Measurements from ENCODE around the gene ATP8B1. TPM values are rescaled to one million over a fixed set of nuclear protein-coding genes. Genes with fewer than 3 reads are reported as not detected.

The ATP8B1 gene
- total RNA-seq, 1 donor, result 46.7 TPM

GRCh38 chr18:57624988-57625387, 178.1 kb downstream of the ATP8B1 start:
- Histone ChIP-seq H3K9me3 (ENCODE audit: low read depth, low read length) (no peaks in the 10 kb centered on the region), H3K79me2 (ENCODE audit: insufficient read depth, low read length) (peaks cover 16% of the 10 kb centered on the region), H3K27me3 (ENCODE audit: insufficient read depth, low read length) (no peaks in the 10 kb centered on the region), H3K4me2 (ENCODE audit: insufficient read depth, low read length) (no peak overlapping the region), H4K20me1 (ENCODE audit: insufficient read depth, low read length) (peaks cover 3% of the 10 kb centered on the region), H3K4me3 (ENCODE audit: insufficient read depth, low read length) (no peak overlapping the region), H3K4me1 (ENCODE audit: insufficient read depth, low read length) (peaks cover 18% of the 10 kb centered on the region), H2AFZ (ENCODE audit: low read length) (peak overlapping the region; percentile 11), H3K27ac (ENCODE audit: low read depth, low read length) (no peak overlapping the region), H3K36me3 (ENCODE audit: insufficient read depth, low read length) (peaks cover 2% of the 10 kb centered on the region)
- no peak for TF ChIP-seq CTCF (IDR thresholded peaks at IDR 0.05; ENCODE audit: extremely low read depth, low read depth, low read length)
- peak; percentile 88 for DNase-seq (ENCODE audit: insufficient read length, low spot score, missing footprints)

- no peak for DNase-seq (ENCODE audit: insufficient read length, low spot score, missing footprints)
- Histone ChIP-seq H3K27me3 (ENCODE audit: insufficient read depth, low read length) (no peaks in the 10 kb centered on the region), H3K36me3 (ENCODE audit: insufficient read depth, low read length) (peaks cover 13% of the 10 kb centered on the region), H3K4me2 (ENCODE audit: insufficient read depth, low read length) (peak overlapping the region; percentile 79), H3K79me2 (ENCODE audit: insufficient read depth, low read length) (peaks cover 41% of the 10 kb centered on the region), H3K4me3 (ENCODE audit: insufficient read depth, low read length) (peak overlapping the region; percentile 89), H2AFZ (ENCODE audit: low read length) (peak overlapping the region; percentile 80), H3K4me1 (ENCODE audit: insufficient read depth, low read length) (peaks cover 11% of the 10 kb centered on the region), H4K20me1 (ENCODE audit: insufficient read depth, low read length) (peaks cover 6% of the 10 kb centered on the region), H3K27ac (ENCODE audit: low read depth, low read length) (peak overlapping the region; percentile 81), H3K9me3 (ENCODE audit: low read depth, low read length) (no peaks in the 10 kb centered on the region)
- no peak for TF ChIP-seq CTCF (IDR thresholded peaks at IDR 0.05; ENCODE audit: extremely low read depth, low read depth, low read length)
Observed at GRCh38 chr18:57621246-57621604, 181.9 kb downstream of the ATP8B1 start.

- no peak for DNase-seq (ENCODE audit: insufficient read length, low spot score, missing footprints)
- Histone ChIP-seq H3K36me3 (ENCODE audit: insufficient read depth, low read length) (peaks cover 24% of the 10 kb centered on the region), H3K4me1 (ENCODE audit: insufficient read depth, low read length) (peaks cover 11% of the 10 kb centered on the region), H3K27ac (ENCODE audit: low read depth, low read length) (no peak overlapping the region), H3K9me3 (ENCODE audit: low read depth, low read length) (no peaks in the 10 kb centered on the region), H2AFZ (ENCODE audit: low read length) (no peak overlapping the region), H3K4me3 (ENCODE audit: insufficient read depth, low read length) (no peak overlapping the region), H4K20me1 (ENCODE audit: insufficient read depth, low read length) (peaks cover 6% of the 10 kb centered on the region), H3K79me2 (ENCODE audit: insufficient read depth, low read length) (peaks cover 48% of the 10 kb centered on the region), H3K4me2 (ENCODE audit: insufficient read depth, low read length) (peak overlapping the region; percentile 79), H3K27me3 (ENCODE audit: insufficient read depth, low read length) (no peaks in the 10 kb centered on the region)
- no peak for TF ChIP-seq CTCF (IDR thresholded peaks at IDR 0.05; ENCODE audit: extremely low read depth, low read depth, low read length)
Observed at GRCh38 chr18:57619876-57620275, 183.2 kb downstream of the ATP8B1 start.

- H3K27ac ChIP-seq (ENCODE audit: low read depth, low read length), result no peak overlapping the region
- no peaks in the 10 kb centered on the region for H3K27me3 ChIP-seq (ENCODE audit: insufficient read depth, low read length)
- no peak for TF ChIP-seq CTCF (IDR thresholded peaks at IDR 0.05; ENCODE audit: extremely low read depth, low read depth, low read length)
- no peaks in the 10 kb centered on the region for H3K9me3 ChIP-seq (ENCODE audit: low read depth, low read length)
- peaks cover 33% of the 10 kb centered on the region for H3K36me3 ChIP-seq (ENCODE audit: insufficient read depth, low read length)
- peak; percentile 53 for DNase-seq (ENCODE audit: insufficient read length, low spot score, missing footprints)
- no peak overlapping the region for H2AFZ ChIP-seq (ENCODE audit: low read length)
- H4K20me1 ChIP-seq (ENCODE audit: insufficient read depth, low read length), result peaks cover 6% of the 10 kb centered on the region
- peaks cover 50% of the 10 kb centered on the region for H3K79me2 ChIP-seq (ENCODE audit: insufficient read depth, low read length)
- H3K4me3 ChIP-seq (ENCODE audit: insufficient read depth, low read length), result no peak overlapping the region
- H3K4me1 ChIP-seq (ENCODE audit: insufficient read depth, low read length), result peaks cover 11% of the 10 kb centered on the region
- H3K4me2 ChIP-seq (ENCODE audit: insufficient read depth, low read length), result no peak overlapping the region
Observed at GRCh38 chr18:57618910-57619309, 184.2 kb downstream of the ATP8B1 start.
